ENCODE measurements around the gene ZFAND6.

- TF ChIP-seq POLR2A (IDR thresholded peaks at IDR 0.05): no peak
- no peak for TF ChIP-seq CTCF (IDR thresholded peaks at IDR 0.05)
- TF ChIP-seq POLR2AphosphoS5 (IDR thresholded peaks at IDR 0.05): no peak
Measured at GRCh38 chr15:80028937-80029336, 30.5 kb upstream of the ZFAND6 start.

All from breast epithelium (tissue), 3 donors.